ENCODE results near the gene B3GALT2.

GRCh38 chr1:193210996-193211395, 24.6 kb upstream of the B3GALT2 start:
- no peak for TF ChIP-seq EP300 (IDR thresholded peaks at IDR 0.05; ENCODE audit: borderline replicate concordance)
- TF ChIP-seq REST (IDR thresholded peaks at IDR 0.05; ENCODE audit: low read depth) = no peak
- TF ChIP-seq USF1 (IDR thresholded peaks at IDR 0.05) = no peak

All from Ishikawa (cell line).